Activated CD4-positive, alpha-beta T cell treated with anti-CD3 and anti-CD28 coated beads, Interleukin-2, Interleukin-6, amounts not matched to agents 100 ng/mL and 50 ng/mL, durations not matched to agents 16 hours and 8 hours (primary cell): ENCODE measurements around the gene SDC4.
A peak's percentile ranks its signal among the peaks of the same experiment; 100 is the strongest.

ENCODE experiments used
- DNase-seq: peaks from one replicate; pipeline ENCODE4 v3.0.0-alpha.2; 2020

SDC4 gene

GRCh38 chr20:45342855-45343531 is 5.2 kb downstream of the SDC4 start:
- no peak for DNase-seq

GRCh38 chr20:45341939-45342854 is 6.0 kb downstream of the SDC4 start:
- no peak for DNase-seq

DNA sequence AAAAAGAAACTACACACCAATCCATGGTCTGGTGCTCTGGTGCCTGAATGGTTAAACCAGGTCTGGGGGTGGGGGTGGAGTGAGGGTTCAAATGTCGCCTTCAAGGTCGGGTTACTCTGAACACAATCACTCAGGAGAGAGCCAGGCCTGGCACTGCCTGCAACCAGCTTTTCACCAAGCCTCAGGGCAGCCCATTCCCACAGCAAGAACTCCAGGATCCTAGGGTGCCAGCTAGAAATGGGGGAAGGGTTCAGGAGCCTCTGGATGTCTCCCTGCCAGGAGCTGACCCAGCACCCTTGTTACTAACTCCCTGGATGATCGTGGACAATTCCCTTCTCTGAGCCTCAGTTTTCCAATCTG is 6.7 kb downstream of the SDC4 start:
- no peak for DNase-seq

DNA sequence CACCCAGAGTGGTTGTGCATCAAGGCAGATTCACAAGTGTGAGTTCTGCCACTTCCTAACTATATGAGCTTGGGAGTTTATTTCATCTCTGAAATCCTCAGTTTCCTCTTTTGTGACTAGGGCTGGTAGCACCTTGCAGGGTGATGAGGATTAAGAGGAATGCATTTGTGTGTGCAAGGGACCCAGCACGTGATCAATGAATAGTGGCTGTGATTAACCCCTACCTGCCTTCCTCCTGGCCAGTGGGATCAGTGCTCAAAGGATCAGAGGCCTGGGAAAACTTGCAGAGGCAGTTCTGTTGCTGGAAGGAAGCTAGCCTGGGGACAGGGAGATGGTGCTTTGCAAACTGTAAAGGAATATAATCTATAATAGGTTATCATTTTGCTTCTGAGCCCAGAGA is 7.3 kb downstream of the SDC4 start:
- no peak for DNase-seq

GRCh38 chr20:45340236-45340847 is 7.9 kb downstream of the SDC4 start:
- DNase-seq = no peak

DNA sequence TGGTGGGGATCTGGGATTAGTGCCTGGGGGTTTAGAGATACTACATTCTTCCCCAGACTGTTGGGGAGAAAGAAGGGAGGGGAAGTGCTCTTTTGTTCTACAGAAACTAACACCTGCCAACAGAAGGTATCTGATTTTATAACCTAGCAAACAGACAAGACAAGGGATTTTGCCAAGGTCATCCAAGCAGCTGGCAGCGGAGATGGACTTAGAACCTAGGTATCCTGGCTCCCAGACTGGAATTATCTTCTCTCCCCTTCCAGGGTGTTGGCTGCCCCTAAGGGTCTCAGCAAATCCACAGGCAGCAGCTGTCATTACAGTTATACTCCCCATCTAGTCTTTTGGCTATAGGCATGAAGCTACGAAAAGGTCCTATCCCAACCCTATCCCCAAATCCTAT is 8.4 kb downstream of the SDC4 start:
- DNase-seq = no peak

- no peak for DNase-seq
These were observed 9.1 kb downstream of the SDC4 start for GRCh38 chr20:45339084-45339483.

GRCh38 chr20:45338121-45339030 is 9.8 kb downstream of the SDC4 start:
- no peak for DNase-seq

DNA sequence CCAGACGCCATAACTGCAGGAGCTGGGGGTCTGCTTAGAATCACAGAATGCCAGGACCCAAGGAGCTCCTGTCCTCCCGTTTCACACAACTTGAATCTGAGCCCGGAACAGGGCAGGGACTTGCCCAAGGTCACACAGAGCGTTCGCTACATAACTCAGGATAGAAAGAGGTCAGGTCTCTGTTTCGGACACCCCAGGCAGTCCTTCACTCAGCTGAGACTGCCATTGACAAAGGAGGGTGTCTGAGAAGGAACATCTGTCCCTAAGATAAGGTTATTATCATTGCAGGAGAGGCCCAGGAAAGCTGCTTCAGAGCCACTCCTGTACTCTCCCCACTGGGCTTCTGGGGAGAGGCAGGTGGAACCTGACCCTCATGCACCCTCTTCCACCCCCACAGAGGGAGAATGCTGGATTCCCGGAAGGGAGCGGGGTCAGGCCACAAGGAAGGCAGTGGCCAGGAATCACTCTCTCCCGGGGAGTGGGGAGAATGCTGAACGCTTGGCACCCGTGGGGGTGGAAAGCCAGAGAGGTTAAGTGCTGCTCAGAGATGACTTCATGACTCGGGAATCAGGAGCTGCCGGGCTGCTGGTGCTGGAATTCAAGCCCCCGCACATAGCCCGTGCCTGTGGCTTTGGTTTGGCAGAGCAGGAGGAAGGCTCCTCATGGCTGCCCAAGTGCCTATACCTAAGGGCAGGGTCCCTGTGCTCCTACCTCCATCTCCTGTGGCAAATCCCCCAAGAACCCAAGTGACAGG is 10.7 kb downstream of the SDC4 start:
- DNase-seq = no peak

- no peak for DNase-seq
These were observed 11.5 kb downstream of the SDC4 start for GRCh38 chr20:45336530-45337366.

GRCh38 chr20:45330476-45330875 is 17.7 kb downstream of the SDC4 start:
- DNase-seq = no peak

- DNase-seq = no peak
These were observed 18.5 kb downstream of the SDC4 start for GRCh38 chr20:45329497-45330319.

DNA sequence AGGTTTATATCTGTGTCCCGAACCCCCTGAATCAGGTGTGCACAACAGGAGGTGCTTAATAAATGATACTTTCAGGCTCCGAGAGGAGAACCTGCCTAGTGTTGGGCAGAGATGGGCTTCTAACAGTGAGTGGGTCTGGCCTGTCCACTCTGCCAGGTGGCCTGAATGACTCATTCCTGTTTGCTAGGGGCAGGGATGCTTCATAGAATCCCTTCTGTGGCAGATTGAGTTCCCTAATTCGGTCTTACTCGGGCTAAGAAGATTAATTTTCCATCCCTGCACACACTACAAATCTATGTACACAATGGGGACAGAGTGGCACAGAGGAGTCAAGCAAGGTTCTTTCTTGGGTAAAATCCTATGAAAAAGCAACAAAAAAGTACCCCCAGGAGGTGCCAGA is 19.8 kb downstream of the SDC4 start:
- DNase-seq = no peak

- DNase-seq = no peak
These were observed 22.9 kb downstream of the SDC4 start for GRCh38 chr20:45325371-45325770.

DNA sequence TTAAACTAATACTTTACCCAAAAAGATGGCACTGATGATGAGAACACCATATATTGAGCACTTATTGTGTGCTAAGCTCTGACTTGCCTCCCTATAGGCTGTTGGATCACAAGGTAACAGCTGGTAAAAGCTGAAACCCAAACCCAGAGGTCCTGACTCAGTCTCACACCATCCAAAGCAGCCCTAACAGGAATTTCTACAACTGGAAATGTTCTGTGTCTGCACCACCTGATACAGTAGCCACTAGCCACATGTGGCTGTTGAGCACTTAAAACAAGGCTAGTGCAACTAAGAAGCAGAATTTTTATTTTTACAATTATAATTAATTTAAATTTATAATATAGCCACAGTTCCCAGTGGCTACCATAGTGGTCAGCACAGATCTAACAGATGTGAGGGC is 24.5 kb downstream of the SDC4 start:
- DNase-seq = no peak

- DNase-seq = no peak
These were observed 25.3 kb downstream of the SDC4 start for GRCh38 chr20:45322952-45323383.

- peak; percentile 61 for DNase-seq
These were observed 27.2 kb downstream of the SDC4 start for GRCh38 chr20:45320948-45321595.

DNA sequence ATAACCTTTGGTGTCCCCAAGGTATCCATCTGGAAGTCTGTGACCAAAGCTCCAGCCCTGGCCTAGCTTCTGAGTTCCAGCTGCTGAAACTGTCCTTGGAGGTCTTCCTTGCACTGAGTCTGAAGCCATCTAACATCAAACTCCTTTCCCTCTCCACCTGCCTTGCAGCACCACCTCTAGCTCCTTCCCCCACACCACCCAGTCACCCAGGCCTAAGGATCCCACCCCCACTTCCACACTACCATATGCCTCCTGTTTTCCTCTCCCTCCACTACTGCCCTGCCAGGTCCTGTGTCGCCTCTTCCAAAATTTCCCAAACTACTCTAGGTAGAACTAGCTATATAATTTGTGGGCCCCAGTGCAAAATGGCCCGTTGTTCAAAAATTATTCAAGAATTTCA is 29.3 kb downstream of the SDC4 start:
- DNase-seq = no peak

DNA sequence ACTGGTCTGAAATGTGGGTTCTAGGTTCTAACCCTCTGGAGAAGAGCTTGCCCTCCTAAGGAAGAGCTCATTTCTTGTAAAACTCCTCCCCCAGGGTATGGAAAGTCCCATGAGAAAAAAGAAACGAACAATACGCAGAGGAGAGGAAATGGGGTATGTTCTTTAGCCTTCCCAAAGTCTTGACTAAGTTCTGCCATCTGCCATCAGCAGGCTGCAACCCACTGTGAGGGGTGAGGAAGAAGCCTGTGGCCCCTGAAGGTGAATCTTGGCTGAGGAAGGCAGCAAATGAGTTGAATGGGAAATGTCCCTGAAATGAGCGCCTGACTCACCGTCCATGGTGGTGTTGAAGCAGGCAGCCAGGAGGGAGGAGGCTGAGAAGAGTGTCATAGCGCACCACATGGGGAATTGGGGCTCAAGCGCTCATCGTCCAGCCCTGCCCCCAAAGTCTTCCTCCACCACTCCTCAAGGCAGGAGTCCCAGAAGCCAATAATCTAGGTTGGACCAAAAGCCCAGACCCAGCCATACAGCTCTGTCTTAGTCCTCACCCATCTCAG is 29.8 kb downstream of the SDC4 start:
- DNase-seq = peak; percentile 30
